HepG2 (cell line): Measurements from ENCODE around the gene ANXA11. TPM values are rescaled to one million over a fixed set of nuclear protein-coding genes. Genes with fewer than 3 reads are reported as not detected.

ENCODE experiments used
- ATAC-seq: fragments of 200-7000 bp; cut with Tn5 transposase; 3 replicates; pipeline ENCODE4 v1.9.1; 2020; ENCODE audit warnings: mild to moderate bottlenecking, moderate library complexity
- BruUV-seq: library from RNA; stranded (reverse); fragments of 400-500 nt; replicated peaks from 2 replicates; lab custom pipeline; 2021; lab: Mats Ljungman, UMichigan
- CTCF ChIA-PET: fragments of 300-600 bp; formaldehyde crosslinking; extraction: SDS; loops from one replicate; lab custom pipeline; 2021; ENCODE audit warnings: low total read pairs, inconsistent platforms, low intra/inter-chr PET ratio; lab: Yijun Ruan, JAX
- POLR2A ChIA-PET: fragments of 350-600 bp; sonication (Branson Sonifier 250); formaldehyde crosslinking; loops from one replicate; lab custom pipeline; 2020; ENCODE audit warnings: antibody characterized with exemption, inconsistent platforms; lab: Yijun Ruan, JAX
- DNase-seq: peaks from one replicate; pipeline ENCODE4 v3.0.0-alpha.2; 2015; ENCODE audit warnings: low spot score
- FAIRE-seq: peaks from 3 replicates; lab custom pipeline; 2011; peaks lifted over from hg19 to GRCh38; lab: Jason Lieb, UNC
- H2AFZ ChIP-seq: one replicate; pipeline ENCODE4 v1.6.1; 2011; ENCODE audit warnings: low read length, inconsistent platforms
- H3K27ac ChIP-seq: fragments of 300-600 bp; 3 replicates; pipeline ENCODE4 v1.8.0; 2011; ENCODE audit warnings: mixed run types, mild to moderate bottlenecking, mixed read lengths, low read length, inconsistent platforms; ENCODE audit not compliant: insufficient read depth; ENCODE audit errors: extremely low read length
- H3K27me3 ChIP-seq, 2 experiments: fragments of 200-600 bp in 1 of 2; 2 replicates in 1 of 2; 3 replicates in 1 of 2; pipeline versions ENCODE4 v1.6.0 to v1.8.0; 2011; ENCODE audit warnings: low read length in 2 of 2, mild to moderate bottlenecking in 2 of 2, moderate library complexity in 2 of 2, inconsistent platforms in 1 of 2; ENCODE audit not compliant: insufficient read depth in 2 of 2, control insufficient read depth in 1 of 2
- H3K36me3 ChIP-seq, 2 experiments: fragments of 200-600 bp in 1 of 2; replicated peaks in 1 of 2; 2 replicates in 1 of 2; 3 replicates in 1 of 2; pipeline versions ENCODE4 v1.5.1 to v1.8.0; 2011; ENCODE audit warnings: low read length in 2 of 2, inconsistent platforms in 1 of 2; ENCODE audit not compliant: insufficient read depth in 2 of 2, control insufficient read depth in 1 of 2
- H3K4me1 ChIP-seq: 2 replicates; pipeline ENCODE4 v1.5.1; 2012; ENCODE audit warnings: low read length, inconsistent platforms; ENCODE audit not compliant: insufficient read depth
- H3K4me2 ChIP-seq: 2 replicates; pipeline ENCODE4 v1.6.0; 2011; ENCODE audit warnings: low read depth, low read length, inconsistent platforms
- H3K4me3 ChIP-seq, 3 experiments: fragments of 200-600 bp in 1 of 3; sonication (generic), shearing (Covaris generic) in 1 of 3; replicated peaks in 1 of 3; 2 replicates each; pipeline ENCODE4 v1.5.1; 2011 to 2016; ENCODE audit warnings: low read length in 3 of 3, inconsistent platforms in 2 of 3, low read depth in 2 of 3, mild to moderate bottlenecking in 2 of 3, control low read depth in 1 of 3, mixed read lengths in 1 of 3; ENCODE audit not compliant: insufficient read depth in 1 of 3
- H3K79me2 ChIP-seq: one replicate; pipeline ENCODE4 v1.6.1; 2011; ENCODE audit warnings: low read length, inconsistent platforms; ENCODE audit not compliant: insufficient read depth
- H3K9ac ChIP-seq: 2 replicates; pipeline ENCODE4 v1.6.0; 2011; ENCODE audit warnings: mild to moderate bottlenecking, low read depth, low read length, inconsistent platforms; ENCODE audit not compliant: insufficient read depth
- H3K9me3 ChIP-seq: 2 replicates; pipeline ENCODE4 v1.5.1; 2012; ENCODE audit warnings: mild to moderate bottlenecking, low read length
- H4K20me1 ChIP-seq: 2 replicates; pipeline ENCODE4 v1.6.0; 2011; ENCODE audit warnings: inconsistent platforms, mild to moderate bottlenecking, low read length, moderate library complexity; ENCODE audit not compliant: insufficient read depth
- CBX2 ChIP-seq, 2 experiments: fragments of 200-600 bp in 1 of 2; sonication (generic); formaldehyde crosslinking in 1 of 2; IDR thresholded peaks; 2 replicates each; pipeline versions ENCODE4 v1.7.0 to v1.8.1; 2018 to 2022; ENCODE audit warnings: low read depth in 2 of 2, low read length in 1 of 2, mild to moderate bottlenecking in 1 of 2, missing genetic modification reagents in 1 of 2
- CHCHD3 ChIP-seq: sonication (generic); formaldehyde crosslinking; IDR thresholded peaks from 2 replicates; pipeline ENCODE4 v1.8.0; 2022; ENCODE audit warnings: mild to moderate bottlenecking, missing genetic modification reagents, moderate library complexity
- DMAP1 ChIP-seq: IDR thresholded peaks from 2 replicates; pipeline ENCODE4 v1.6.1; 2016
- EZH2 ChIP-seq: conservative IDR thresholded peaks from 2 replicates; pipeline ENCODE4 v1.6.1; 2012; ENCODE audit warnings: mild to moderate bottlenecking, low read depth, low read length, moderate library complexity
- HHEX ChIP-seq: IDR thresholded peaks from 2 replicates; pipeline ENCODE4 v1.6.1; 2016; ENCODE audit warnings: control low read depth
- HOXA9 ChIP-seq: sonication (generic); formaldehyde crosslinking; IDR thresholded peaks from 2 replicates; pipeline ENCODE4 v1.8.1; 2022; ENCODE audit warnings: missing genetic modification reagents, mild to moderate bottlenecking, moderate library complexity, borderline replicate concordance
- RXRA ChIP-seq: sonication (generic); formaldehyde crosslinking; IDR thresholded peaks from 2 replicates; pipeline ENCODE4 v1.5.1; 2020; ENCODE audit warnings: missing genetic modification reagents
- SALL2 ChIP-seq: sonication (generic); formaldehyde crosslinking; IDR thresholded peaks from 2 replicates; pipeline ENCODE4 v1.8.1; 2023; ENCODE audit warnings: mild to moderate bottlenecking, missing genetic modification reagents, inconsistent platforms
- THAP11 ChIP-seq: IDR thresholded peaks from 2 replicates; pipeline ENCODE4 v1.6.1; 2016; ENCODE audit warnings: missing biosample characterization, missing genetic modification reagents
- ZBED4 ChIP-seq: sonication (generic); formaldehyde crosslinking; IDR thresholded peaks from 2 replicates; pipeline ENCODE4 v1.4.0; 2020; ENCODE audit warnings: missing genetic modification reagents, borderline replicate concordance
- ZNF180 ChIP-seq: sonication (generic); formaldehyde crosslinking; IDR thresholded peaks from 2 replicates; pipeline ENCODE4 v1.4.0; 2020; ENCODE audit warnings: low read depth, missing genetic modification reagents, borderline replicate concordance
- ZNF260 ChIP-seq: sonication (generic); formaldehyde crosslinking; IDR thresholded peaks from 2 replicates; pipeline ENCODE4 v1.4.0; 2020; ENCODE audit warnings: missing genetic modification reagents, low read depth, mild to moderate bottlenecking, borderline replicate concordance
- WGBS: methylation state at CpG from one replicate; pipeline ENCODE4 v1.1.6; 2017; ENCODE audit warnings: low lambda C conversion rate; 5-methylcytosine and 5-hydroxymethylcytosine counted together
- in situ Hi-C: cut with HindIII; loops from 2 replicates; pipeline ENCODE4 v1.10.0; 2017; ENCODE audit warnings: low pct_unique_long_range_greater_than_20kb; ENCODE audit not compliant: extremely low pct_ligation_motif_present
- intact Hi-C: fragments of 100-400 bp; cut with micrococcal nuclease; formaldehyde crosslinking; loops from one replicate; pipeline ENCODE4 v1.10.0; 2022; ENCODE audit not compliant: unreplicated experiment
- polyA plus RNA-seq, 8 experiments: library from polyadenylated mRNA; depleted of rRNA in 3 of 8; stranded (reverse) in 7 of 8; unstranded in 1 of 8; fragments of >200 nt; fragmentation: Illumina TruSeq in 4 of 8; extraction: Trizol in 4 of 8; gene quantifications; 2 replicates each; pipeline versions ENCODE4 v1.2.1 to v1.2.3, GENCODE V29; 2011 to 2016; ENCODE audit warnings: low read depth in 4 of 8, missing spikeins in 1 of 8, mixed read lengths in 1 of 8; ENCODE audit not compliant: insufficient read depth in 1 of 8
- total RNA-seq, 5 experiments: library from RNA; depleted of rRNA; stranded (reverse); fragments of >200 nt; fragmentation: Illumina TruSeq; extraction: Trizol; gene quantifications; 2 replicates each; pipeline ENCODE4 v1.2.3, GENCODE V29; 2016; ENCODE audit warnings: low read depth in 1 of 5
- TF ChIP-seq, protein P1 (sequence below): sonication (generic); formaldehyde crosslinking; IDR thresholded peaks from 2 replicates; pipeline ENCODE4 v1.4.0; 2020; ENCODE audit warnings: missing genetic modification reagents, borderline replicate concordance
- TF ChIP-seq, protein P2 (sequence below): sonication (generic); formaldehyde crosslinking; IDR thresholded peaks from 2 replicates; pipeline ENCODE4 v1.4.0; 2020; ENCODE audit warnings: mild to moderate bottlenecking, missing genetic modification reagents

Gene ANXA11
- total and polyA plus RNA-seq, 2 of the 13 experiments (the other 11 are each of a cell fraction or from before 2014, with no cell fraction given) = 30.6 to 51.5 TPM

DNA sequence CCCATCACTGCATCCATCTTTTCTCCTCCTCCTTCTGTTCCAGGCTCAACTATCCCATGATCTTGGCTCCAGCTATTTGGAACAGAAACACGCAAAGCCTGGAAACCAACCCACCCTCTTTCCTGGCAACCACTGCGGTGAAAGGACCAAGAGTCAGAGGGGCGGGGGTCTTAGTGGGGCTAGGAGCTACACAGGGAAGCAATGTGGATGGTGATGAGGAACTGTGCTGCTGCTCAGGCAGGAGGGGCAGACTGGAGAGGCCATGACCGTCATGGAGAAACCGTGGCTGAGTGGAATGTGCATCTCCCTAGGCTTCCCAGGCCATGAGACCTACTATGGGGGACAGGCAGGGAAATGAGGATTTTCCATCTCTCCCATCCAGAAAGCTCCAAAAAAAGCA lies 47.2 kb downstream of the ANXA11 start:
- H3K4me3 ChIP-seq = no peak overlapping the region
- in situ Hi-C loops (no loop called here), intact Hi-C loops (no loop called here)
- H3K27ac ChIP-seq = no peak overlapping the region
- no peaks in the 10 kb centered on the region for H3K27me3 ChIP-seq
- FAIRE-seq (no peak), ATAC-seq (no peak), DNase-seq (no peak)
- H3K4me2 ChIP-seq = no peak overlapping the region
- no peak overlapping the region for H3K9ac ChIP-seq
- 94% methylated on average over 5 of the region's 5 CpGs for WGBS
- no peaks in the 10 kb centered on the region for H3K79me2 ChIP-seq
- ChIA-PET CTCF (no interaction called here), POLR2A (no interaction called here)
- no peaks in the 10 kb centered on the region for H4K20me1 ChIP-seq
- peaks cover 18 to 49% of the 10 kb centered on the region in 2 experiments; a peak in 4 of 5 replicates for H3K36me3 ChIP-seq
- H2AFZ ChIP-seq = no peak overlapping the region
- H3K9me3 ChIP-seq = no peaks in the 10 kb centered on the region
- H3K4me1 ChIP-seq = no peaks in the 10 kb centered on the region
- no TSS peak for BruUV-seq
- no peak for TF ChIP-seq CHCHD3
- no peak for TF ChIP-seq ZNF260 (CRISPR knock-in tag)
- no peak for TF ChIP-seq HOXA9 (CRISPR knock-in tag)
- TF ChIP-seq, protein P1, sequence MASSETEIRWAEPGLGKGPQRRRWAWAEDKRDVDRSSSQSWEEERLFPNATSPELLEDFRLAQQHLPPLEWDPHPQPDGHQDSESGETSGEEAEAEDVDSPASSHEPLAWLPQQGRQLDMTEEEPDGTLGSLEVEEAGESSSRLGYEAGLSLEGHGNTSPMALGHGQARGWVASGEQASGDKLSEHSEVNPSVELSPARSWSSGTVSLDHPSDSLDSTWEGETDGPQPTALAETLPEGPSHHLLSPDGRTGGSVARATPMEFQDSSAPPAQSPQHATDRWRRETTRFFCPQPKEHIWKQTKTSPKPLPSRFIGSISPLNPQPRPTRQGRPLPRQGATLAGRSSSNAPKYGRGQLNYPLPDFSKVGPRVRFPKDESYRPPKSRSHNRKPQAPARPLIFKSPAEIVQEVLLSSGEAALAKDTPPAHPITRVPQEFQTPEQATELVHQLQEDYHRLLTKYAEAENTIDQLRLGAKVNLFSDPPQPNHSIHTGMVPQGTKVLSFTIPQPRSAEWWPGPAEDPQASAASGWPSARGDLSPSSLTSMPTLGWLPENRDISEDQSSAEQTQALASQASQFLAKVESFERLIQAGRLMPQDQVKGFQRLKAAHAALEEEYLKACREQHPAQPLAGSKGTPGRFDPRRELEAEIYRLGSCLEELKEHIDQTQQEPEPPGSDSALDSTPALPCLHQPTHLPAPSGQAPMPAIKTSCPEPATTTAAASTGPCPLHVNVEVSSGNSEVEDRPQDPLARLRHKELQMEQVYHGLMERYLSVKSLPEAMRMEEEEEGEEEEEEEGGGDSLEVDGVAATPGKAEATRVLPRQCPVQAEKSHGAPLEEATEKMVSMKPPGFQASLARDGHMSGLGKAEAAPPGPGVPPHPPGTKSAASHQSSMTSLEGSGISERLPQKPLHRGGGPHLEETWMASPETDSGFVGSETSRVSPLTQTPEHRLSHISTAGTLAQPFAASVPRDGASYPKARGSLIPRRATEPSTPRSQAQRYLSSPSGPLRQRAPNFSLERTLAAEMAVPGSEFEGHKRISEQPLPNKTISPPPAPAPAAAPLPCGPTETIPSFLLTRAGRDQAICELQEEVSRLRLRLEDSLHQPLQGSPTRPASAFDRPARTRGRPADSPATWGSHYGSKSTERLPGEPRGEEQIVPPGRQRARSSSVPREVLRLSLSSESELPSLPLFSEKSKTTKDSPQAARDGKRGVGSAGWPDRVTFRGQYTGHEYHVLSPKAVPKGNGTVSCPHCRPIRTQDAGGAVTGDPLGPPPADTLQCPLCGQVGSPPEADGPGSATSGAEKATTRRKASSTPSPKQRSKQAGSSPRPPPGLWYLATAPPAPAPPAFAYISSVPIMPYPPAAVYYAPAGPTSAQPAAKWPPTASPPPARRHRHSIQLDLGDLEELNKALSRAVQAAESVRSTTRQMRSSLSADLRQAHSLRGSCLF (CRISPR knock-in tag) = no peak
- TF ChIP-seq CBX2 (IDR thresholded peaks at IDR 0.05; ENCODE audit: low read depth, low read length) = no peak
- TF ChIP-seq CBX2 (CRISPR knock-in tag; IDR thresholded peaks at IDR 0.05; ENCODE audit: low read depth) = no peak
- TF ChIP-seq DMAP1 = no peak
- no peak for TF ChIP-seq THAP11 (CRISPR knock-in tag)
- TF ChIP-seq HHEX (CRISPR knock-in tag) = no peak
- no peak for TF ChIP-seq EZH2
- TF ChIP-seq ZNF180 = no peak
- TF ChIP-seq SALL2 (CRISPR knock-in tag) = no peak
- no peak for TF ChIP-seq ZBED4 (CRISPR knock-in tag)
- TF ChIP-seq, protein P2, sequence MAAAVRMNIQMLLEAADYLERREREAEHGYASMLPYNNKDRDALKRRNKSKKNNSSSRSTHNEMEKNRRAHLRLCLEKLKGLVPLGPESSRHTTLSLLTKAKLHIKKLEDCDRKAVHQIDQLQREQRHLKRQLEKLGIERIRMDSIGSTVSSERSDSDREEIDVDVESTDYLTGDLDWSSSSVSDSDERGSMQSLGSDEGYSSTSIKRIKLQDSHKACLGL (CRISPR knock-in tag) = no peak
- no peak for TF ChIP-seq RXRA (CRISPR knock-in tag)
